Measurements from ENCODE around the gene CRLF1.

- TF ChIP-seq CTCF (IDR thresholded peaks at IDR 0.05; ENCODE audit: borderline replicate concordance, extremely low read depth, low read length, poor library complexity, severe bottlenecking), result no peak
- TF ChIP-seq EZH2 (IDR thresholded peaks at IDR 0.05; ENCODE audit: borderline replicate concordance, low read depth, low read length, severe bottlenecking), result no peak
Observed at GRCh38 chr19:18605196-18605545, 1.4 kb downstream of the CRLF1 start.
